GM12801 (cell line): ENCODE results near the gene YTHDC1.

ENCODE experiments used
- CTCF ChIP-seq: IDR thresholded peaks from one replicate; pipeline ENCODE4 v1.5.1; 2011; ENCODE audit warnings: control low read depth; ENCODE audit not compliant: insufficient read length; ENCODE audit errors: extremely low read depth

Gene YTHDC1

DNA sequence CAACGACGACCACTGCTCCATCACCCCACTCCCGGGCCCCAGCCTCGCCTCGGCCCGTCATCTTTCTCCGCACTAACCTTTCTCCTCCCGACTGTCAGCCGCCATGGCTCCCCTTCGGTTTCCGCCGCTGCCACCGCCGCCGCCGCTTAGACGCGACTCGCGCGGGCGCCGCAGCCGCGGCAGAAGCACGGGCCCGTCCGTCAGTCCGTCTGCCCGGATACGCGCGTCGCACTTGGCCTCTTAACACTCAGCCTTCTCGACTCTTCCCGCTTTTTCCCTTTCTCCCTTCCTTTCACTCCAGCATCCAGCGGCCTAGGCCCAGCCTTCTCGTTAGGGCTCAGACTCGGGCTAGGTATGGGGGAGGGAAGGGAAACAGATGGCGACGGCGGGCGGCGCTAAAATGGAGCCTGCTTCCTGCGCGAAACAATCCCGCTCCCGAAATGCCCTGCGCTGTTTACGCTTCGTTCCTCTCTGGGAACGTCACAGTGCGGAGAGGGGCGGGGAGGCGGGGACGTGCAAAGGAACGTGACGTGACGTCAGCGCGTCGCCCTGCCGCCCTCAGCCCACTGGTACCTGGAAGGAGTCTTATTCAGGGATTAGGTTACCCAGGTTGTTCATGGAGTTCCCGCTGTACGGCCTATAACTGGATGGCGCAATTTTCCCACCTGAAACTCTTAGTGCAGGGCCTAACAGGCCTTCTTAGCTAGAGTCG, at the start of gene YTHDC1:
Gene YTHDC1, minus strand, starts transcription at position 442 of the 712 bp plus-strand sequence. Its CDS starts 337 bp downstream, at position 105.
- TF ChIP-seq CTCF: no peak

DNA sequence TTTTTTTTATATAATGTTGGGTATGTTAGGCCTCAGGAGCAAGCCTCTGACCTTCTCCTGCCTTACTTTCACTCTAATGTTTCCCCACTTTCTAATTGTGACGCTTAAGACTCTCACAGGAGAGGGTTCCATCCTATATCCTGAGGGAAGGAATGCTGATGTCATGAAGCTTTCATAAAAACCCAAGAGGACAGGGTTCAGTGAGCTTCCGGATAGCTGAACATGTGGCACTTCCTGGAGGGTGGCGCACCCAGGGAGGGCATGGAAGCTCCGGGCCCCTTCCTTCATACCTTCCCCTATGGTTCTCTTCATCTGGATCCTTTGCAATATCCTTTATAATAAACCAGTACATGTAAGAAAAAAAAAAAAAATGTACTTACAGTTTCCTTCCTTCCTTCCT, 49.4 kb upstream of the YTHDC1 start:
- TF ChIP-seq CTCF: no peak

GRCh38 chr4:68396756-68397155, 46.9 kb upstream of the YTHDC1 start:
- TF ChIP-seq CTCF: no peak

DNA sequence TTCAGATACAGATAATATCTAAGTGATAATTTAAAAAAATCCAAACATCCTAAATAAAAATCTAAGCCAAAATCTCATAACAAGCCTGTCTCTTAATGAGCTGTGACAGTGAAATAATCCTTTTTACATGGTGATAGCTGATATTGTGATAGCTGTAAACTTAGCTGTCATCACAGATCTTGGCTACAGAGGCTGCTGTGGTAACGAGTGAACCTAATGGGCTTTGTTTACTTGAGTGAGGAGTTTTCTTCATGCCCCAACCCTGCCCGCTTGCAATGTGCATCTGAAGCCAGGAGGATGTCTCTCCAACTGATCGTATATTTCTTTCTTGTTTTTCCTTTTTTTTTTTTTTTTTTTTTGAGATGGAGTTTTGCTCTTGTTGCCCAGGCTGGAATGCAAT, 41.5 kb upstream of the YTHDC1 start:
- no peak for TF ChIP-seq CTCF

- no peak for TF ChIP-seq CTCF
Observed at GRCh38 chr4:68390205-68390935, 40.5 kb upstream of the YTHDC1 start.

- TF ChIP-seq CTCF: no peak
Observed at GRCh38 chr4:68388347-68388865, 38.5 kb upstream of the YTHDC1 start.

GRCh38 chr4:68385267-68385666, 35.4 kb upstream of the YTHDC1 start:
- TF ChIP-seq CTCF: no peak
